Skeletal muscle cell (primary cell): Measurements from ENCODE around the gene PLEKHA8.
A peak's percentile ranks its signal among the peaks of the same experiment; 100 is the strongest.

Experiments
- DNase-seq: peaks from one replicate; pipeline ENCODE4 v3.0.0-alpha.2; 2010; ENCODE audit warnings: low read depth
- H3K4me3 ChIP-seq: 2 replicates; pipeline ENCODE4 v1.5.1; 2011; ENCODE audit warnings: low read depth, mild to moderate bottlenecking, control low read depth, low read length, moderate library complexity

The PLEKHA8 gene

GRCh38 chr7:30020535-30020934 is 7.7 kb upstream of the PLEKHA8 start:
- no peak for DNase-seq
- H3K4me3 ChIP-seq, result no peak overlapping the region

DNA sequence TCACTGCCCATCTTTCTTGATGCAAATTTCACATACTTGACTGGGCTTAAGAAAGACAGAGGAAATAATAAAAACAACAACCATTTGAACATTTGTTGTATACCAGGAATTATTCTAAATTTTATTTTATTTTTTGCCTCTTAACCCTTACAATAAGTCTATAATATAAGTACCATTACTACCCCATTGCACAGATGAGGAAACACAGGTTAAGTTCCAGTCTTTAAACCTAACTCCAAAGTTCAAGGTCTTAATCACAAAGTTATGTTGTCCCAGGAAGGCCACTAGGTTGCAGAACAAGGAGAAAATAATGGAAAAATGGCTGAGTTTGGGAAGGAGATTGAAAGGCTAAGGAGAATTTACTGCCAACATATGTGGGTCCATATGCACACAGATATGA is 5.2 kb upstream of the PLEKHA8 start:
- no peak overlapping the region for H3K4me3 ChIP-seq
- DNase-seq, result no peak

DNA sequence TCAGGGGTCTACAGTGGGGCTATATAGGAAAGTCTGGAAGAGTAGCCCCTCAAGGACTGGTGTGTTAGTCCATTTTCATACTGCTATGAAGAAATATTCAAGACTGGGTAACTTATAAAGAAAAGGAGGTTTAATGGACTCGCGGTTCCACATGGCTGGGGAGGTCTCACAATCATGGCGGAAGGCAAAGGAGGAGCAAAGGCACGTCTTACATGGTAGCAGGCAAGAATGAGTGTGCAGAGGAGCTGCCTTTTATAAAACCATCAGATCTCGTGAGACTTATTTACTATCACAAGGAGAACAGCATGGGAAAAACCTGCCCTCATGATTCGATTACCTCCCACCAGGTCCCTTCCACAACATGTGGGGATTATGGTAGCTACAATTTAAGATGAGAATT is 4.7 kb upstream of the PLEKHA8 start:
- no peak for DNase-seq
- no peak overlapping the region for H3K4me3 ChIP-seq

DNA sequence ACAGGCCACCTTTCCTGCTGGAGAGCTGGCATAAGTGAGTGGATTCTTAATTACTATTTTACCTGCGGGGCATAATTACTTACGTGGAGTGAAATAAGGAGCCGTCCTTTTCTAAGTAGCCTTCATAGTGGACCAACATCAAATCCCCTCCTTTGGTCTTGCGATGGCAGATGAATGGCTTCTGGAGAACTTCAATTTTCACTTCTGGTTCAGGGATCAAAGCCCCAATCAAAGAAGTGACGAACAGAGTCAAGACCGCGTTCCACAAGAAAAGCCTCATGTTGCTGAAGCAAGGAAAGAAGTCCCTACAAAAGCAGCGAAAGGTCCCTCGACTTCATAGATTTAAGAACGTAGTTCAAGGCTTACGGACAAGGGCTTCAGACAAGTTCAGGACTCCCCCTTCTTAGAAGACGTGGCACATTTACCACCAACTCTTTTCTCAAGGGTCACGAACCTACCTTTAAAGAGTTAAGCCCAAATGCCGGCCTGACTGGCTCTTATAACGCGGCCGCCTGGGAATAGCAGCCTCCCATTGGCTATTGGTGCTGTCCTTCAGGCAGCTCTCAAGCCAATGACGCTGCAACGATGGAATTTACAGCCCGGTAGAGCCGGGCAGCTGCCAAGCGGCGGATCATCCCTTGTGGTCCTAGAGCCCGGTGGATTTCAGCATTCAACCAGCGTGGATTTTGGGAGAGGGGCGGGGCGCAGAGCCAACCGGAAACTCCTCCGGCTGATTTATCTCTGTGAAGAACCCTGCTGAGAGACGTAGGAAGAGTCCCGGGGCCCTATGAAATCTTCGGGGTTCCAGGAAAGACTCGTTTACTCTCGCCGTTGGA is 1.8 kb upstream of the PLEKHA8 start, which contains the start of gene FKBP14:
TSS of gene FKBP14 (minus strand) at position 474 of the 836 bp plus-strand sequence. CDS start at position 280, 194 bp downstream.
- peak; percentile 99 for DNase-seq
- peak within 1 kb of the TSS; percentile 75 for H3K4me3 ChIP-seq

DNA sequence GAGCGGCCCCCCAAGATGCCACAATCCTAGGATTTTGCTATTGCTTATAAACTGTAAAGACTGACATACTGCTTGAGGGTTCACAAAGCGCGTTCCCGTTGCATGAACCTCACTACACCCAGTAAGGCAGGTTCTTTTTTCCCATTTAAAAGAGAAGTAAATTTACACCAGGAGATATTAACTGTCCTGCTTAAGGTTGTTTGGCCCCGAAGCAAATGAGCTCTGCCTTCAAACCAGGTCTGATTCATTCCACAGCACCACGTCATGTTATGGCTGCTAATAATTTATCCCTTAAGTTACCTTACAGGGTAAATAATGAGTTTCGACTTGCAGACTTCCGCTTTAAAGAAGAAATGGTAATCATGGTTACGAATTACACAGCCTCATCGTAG is 1.2 kb upstream of the PLEKHA8 start:
- DNase-seq, result no peak
- H3K4me3 ChIP-seq, result peak overlapping the region; percentile 75

GRCh38 chr7:30027740-30028215 is 434 bp upstream of the PLEKHA8 start:
- no peak for DNase-seq
- peak overlapping the region; percentile 75 for H3K4me3 ChIP-seq

DNA sequence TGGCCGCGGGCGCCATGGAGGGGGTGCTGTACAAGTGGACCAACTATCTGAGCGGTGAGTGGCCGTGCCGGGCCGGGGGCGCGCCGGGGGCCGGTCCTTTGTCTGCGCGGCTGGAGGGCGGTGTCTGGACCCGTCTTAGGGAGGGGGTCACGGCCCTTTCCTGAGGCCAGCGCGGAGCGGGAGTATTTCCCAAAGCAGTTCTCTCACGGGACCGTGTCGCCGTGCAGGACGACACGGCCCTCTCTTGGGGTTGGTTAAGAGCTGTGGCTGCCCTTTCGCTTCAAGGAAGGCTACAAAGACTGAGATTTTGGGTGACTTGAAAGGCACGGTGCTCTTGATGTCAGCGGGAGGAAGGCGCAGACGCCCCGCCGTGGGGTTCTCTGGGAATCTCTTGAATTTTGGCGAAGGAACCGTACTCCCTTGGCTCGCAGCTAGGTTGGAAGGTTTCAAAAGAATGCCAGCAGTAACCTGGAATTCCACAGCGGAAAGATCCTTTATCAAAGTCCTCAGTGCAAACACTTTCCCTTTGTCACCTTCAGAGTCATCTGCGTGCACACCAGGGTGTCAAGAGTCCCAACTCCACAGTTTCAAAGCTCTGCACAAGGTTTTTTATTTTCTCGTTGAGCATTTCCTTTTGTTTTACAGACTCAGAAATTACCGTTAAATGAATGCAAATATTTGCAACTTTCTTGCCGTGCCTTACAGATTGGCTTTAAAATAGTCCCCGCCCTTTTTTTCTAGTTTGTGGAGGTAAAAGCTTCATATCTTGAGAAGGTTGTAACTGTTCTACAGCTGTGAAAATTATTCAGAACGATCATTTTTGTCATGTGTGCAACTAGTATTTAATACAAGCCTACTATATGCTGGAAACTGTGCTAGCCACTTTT is 780 bp downstream of the PLEKHA8 start:
- no peak for DNase-seq
- H3K4me3 ChIP-seq, result peak overlapping the region; percentile 75

GRCh38 chr7:30029696-30030095 is 1.5 kb downstream of the PLEKHA8 start:
- DNase-seq, result no peak

DNA sequence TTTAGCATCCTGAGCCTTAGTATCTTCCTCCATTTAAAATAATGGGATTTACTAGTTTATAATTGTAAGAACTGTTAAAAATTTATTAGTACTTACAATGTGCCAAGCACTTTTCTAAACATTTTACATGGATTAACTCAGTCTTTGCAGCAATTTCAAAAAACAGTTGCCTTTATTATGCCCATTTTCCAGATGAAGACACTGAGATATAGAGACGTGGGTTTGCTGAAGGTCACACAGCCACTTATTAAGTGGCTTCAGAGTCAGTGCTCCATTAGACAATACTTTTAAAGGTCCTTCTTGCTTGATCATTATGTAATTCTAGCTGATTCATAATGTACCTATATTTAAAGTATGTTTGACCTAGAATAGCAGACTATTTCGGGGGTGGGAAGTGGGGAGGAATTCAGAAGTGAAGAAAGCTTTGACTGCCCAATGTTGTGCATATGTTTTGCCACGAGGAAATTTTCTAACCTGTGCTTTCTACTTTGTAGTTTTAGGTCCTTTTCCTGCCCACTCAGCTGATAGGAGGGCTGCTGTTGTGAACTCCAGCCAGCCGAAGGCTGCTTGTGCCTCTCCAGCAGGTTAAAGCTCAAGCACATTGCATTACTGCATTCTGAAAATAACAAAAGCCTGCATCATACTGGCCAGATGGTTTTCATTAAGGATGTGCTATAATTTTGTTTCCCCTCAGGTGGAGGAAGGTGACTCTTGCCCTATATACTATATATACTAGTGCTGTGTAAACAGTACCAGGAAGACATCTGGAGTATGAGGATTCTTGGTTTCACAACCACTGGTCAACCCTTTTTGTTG is 4.3 kb downstream of the PLEKHA8 start:
- H3K4me3 ChIP-seq, result no peak overlapping the region
- DNase-seq, result peak; percentile 54

More at GRCh38 chr7:30029696-30030095, 1.5 kb downstream of the PLEKHA8 start:
- peak overlapping the region; percentile 75 for H3K4me3 ChIP-seq

DNA sequence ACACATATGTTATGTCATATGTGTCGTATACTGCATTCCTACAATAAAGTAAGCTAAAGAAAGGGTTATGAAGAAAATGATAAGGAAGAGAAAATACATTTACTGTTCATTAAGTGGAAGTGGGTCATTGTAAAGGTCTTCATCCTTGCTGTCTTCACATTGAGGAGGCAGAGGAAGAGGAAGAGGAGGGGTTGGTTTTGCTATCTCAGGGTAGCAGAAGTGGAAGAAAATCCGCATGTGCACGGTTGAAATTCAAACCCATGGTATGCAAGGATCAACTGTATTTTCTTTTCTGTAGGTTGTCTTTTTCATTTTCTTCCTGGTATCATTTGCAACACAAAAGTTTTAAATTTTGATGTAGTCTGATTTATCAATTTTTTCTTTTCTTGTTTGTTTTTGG is 6.3 kb downstream of the PLEKHA8 start:
- H3K4me3 ChIP-seq, result no peak overlapping the region
- no peak for DNase-seq

GRCh38 chr7:30036220-30036619 is 8.0 kb downstream of the PLEKHA8 start:
- no peak for DNase-seq
- H3K4me3 ChIP-seq, result no peak overlapping the region

DNA sequence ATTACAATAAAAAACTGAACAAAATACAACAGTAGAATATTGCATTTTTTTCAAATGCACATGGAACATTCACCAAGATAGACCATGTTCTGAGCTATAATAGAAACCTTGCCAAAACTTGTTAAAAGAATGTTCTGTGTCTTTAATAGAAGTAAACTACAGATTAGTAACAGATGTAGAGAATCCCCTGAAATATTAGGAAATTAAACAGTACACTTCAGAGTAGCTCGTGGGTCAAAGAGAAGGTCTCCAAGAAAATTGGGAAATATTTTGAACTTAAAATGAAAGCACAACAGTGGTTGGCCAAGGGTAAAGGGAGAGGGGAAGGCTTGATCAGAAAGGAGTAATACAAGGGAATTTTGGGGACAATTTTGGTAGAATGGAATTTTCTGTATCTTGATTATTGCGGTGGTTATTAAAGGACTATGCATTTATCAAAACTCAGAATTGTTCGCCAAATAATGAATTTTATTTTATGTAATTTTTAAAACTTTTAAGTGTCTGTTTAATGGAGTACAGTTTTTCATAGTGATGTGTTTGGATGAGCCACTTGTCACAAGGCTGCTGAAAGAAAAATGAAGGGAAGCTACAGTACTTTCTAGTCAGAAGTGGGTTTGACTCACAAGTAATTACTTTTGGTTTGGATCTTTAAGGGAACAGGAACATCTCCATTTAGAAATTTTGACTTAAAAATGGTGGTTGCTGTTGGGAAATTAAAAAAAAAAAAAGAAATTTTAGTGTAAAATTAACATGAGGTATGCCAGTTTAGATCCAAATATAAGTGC is 10.2 kb downstream of the PLEKHA8 start:
- H3K4me3 ChIP-seq, result no peak overlapping the region
- no peak for DNase-seq

GRCh38 chr7:30040938-30041337 is 12.7 kb downstream of the PLEKHA8 start:
- DNase-seq, result no peak
- H3K4me3 ChIP-seq, result no peak overlapping the region

DNA sequence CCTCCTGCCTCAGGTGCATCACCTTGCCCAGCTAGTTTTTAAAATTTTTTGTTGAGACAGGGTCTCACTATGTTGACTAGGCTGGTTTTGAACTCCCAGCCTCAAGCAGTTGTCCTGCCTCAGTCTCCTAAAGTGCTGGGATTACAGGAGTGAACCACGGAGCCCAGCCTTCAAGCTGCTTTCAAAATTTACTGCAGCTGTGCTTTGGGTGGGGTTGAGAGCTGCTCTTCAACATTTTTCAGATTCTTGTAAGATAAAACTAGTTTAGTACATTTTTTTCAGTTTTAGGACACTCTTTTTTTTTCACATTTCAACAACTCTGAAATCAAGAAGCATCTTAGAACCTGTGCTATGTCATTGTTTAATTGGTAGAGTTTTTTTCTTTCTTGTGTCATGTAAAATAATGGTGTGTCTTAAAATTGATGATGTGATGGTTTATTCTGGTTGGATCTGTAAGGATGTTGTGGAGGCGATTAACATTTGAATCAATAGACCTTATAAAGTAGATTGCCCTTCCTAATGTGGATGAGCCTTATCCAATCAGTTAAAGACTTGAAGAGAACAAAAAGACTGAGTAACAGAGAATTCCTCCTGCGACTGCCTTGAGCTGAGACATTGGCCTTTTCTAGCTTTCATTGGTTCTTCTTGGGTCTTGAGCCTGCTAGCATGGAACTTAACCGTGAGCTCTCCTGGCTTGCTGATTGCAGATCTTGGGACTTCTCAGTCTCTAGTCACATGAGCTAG is 13.5 kb downstream of the PLEKHA8 start:
- no peak for DNase-seq
- no peak overlapping the region for H3K4me3 ChIP-seq

- DNase-seq, result no peak
- H3K4me3 ChIP-seq, result no peak overlapping the region
These were observed 18.0 kb downstream of the PLEKHA8 start for GRCh38 chr7:30046127-30046770.

GRCh38 chr7:30047124-30047523 is 18.9 kb downstream of the PLEKHA8 start:
- no peak overlapping the region for H3K4me3 ChIP-seq
- no peak for DNase-seq

- H3K4me3 ChIP-seq, result no peak overlapping the region
- no peak for DNase-seq
These were observed 20.4 kb downstream of the PLEKHA8 start for GRCh38 chr7:30048582-30048981.

DNA sequence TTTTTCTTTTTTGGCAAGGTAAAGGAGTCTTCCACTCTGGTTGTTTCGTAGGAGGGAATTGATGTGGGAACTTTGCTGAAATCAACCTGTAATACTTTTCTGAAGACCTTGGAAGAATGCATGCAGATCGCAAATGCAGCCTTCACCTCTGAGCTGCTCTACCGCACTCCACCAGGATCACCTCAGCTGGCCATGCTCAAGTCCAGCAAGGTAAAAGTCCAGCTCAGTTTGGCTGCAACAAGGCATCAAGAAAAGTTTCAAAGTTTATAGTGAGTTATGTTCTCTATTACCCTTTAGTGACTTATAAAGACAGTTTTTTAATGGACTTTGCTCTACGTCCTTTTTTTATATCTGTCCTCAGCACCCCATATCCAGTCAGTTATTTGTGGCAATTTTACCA is 21.0 kb downstream of the PLEKHA8 start:
- H3K4me3 ChIP-seq, result no peak overlapping the region
- DNase-seq, result no peak
